HG02678 (cell line): ENCODE results near the gene NR2F1-AS1.
"Not testable (repeated sequence)": the region's sequence is repeated elsewhere in the genome, so short reads cannot be mapped to it uniquely, and the experiment has no call there.

ENCODE experiments used
- ATAC-seq: cut with Tn5 transposase; IDR thresholded peaks from one replicate; pipeline ENCODE4 v1.9.1; 2021; ENCODE audit warnings: mild to moderate bottlenecking, moderate library complexity; ENCODE audit not compliant: unreplicated experiment

NR2F1-AS1 gene

GRCh38 chr5:93399675-93400074, 181.3 kb downstream of the NR2F1-AS1 start:
- no peak for ATAC-seq

GRCh38 chr5:93395971-93396379, 185.0 kb downstream of the NR2F1-AS1 start:
- no peak for ATAC-seq

GRCh38 chr5:93395010-93395409, 186.0 kb downstream of the NR2F1-AS1 start:
- ATAC-seq = no peak

GRCh38 chr5:93394301-93394700, 186.7 kb downstream of the NR2F1-AS1 start:
- ATAC-seq = no peak

- ATAC-seq = not testable (repeated sequence)
Measured at GRCh38 chr5:93391169-93391568, 189.8 kb downstream of the NR2F1-AS1 start.

- no peak for ATAC-seq
Measured at GRCh38 chr5:93385655-93386054, 195.4 kb downstream of the NR2F1-AS1 start.

- ATAC-seq = no peak
Measured at GRCh38 chr5:93384995-93385394, 196.0 kb downstream of the NR2F1-AS1 start.

GRCh38 chr5:93384026-93384425, 197.0 kb downstream of the NR2F1-AS1 start:
- ATAC-seq = no peak

GRCh38 chr5:93382188-93382825, 198.7 kb downstream of the NR2F1-AS1 start:
- ATAC-seq = no peak

- no peak for ATAC-seq
Measured at GRCh38 chr5:93381057-93381456, 200.0 kb downstream of the NR2F1-AS1 start.

GRCh38 chr5:93378073-93378472, 202.9 kb downstream of the NR2F1-AS1 start:
- no peak for ATAC-seq

- no peak for ATAC-seq
Measured at GRCh38 chr5:93371893-93372292, 209.1 kb downstream of the NR2F1-AS1 start.

GRCh38 chr5:93364378-93364777, 216.6 kb downstream of the NR2F1-AS1 start:
- ATAC-seq = no peak

GRCh38 chr5:93360436-93361088, 220.5 kb downstream of the NR2F1-AS1 start:
- ATAC-seq = no peak

GRCh38 chr5:93359960-93360305, 221.1 kb downstream of the NR2F1-AS1 start:
- no peak for ATAC-seq
